Prostate gland (tissue), 2 donors: ENCODE measurements around the gene TYW5. TPM values are rescaled to one million over a fixed set of nuclear protein-coding genes. Genes with fewer than 3 reads are reported as not detected.

Experiments
- DNase-seq: peaks from one replicate; pipeline ENCODE4 v3.0.0-alpha.2; 2019; ENCODE audit warnings: low spot score
- H3K27ac ChIP-seq, 2 donors: fragments of 200-600 bp; sonication (generic); 2 replicates each; pipeline ENCODE4 v1.5.1; 2017 to 2019
- H3K27me3 ChIP-seq: fragments of 200-600 bp; sonication (generic); replicated peaks from 2 replicates; pipeline ENCODE4 v1.5.1; 2019; ENCODE audit not compliant: insufficient read depth
- H3K36me3 ChIP-seq, 2 donors: fragments of 200-600 bp; sonication (generic); 1 replicate in 1 of 2; 2 replicates in 1 of 2; pipeline versions ENCODE4 v1.5.1 to v1.8.1; 2017 to 2019
- H3K4me1 ChIP-seq: fragments of 200-600 bp; sonication (generic); replicated peaks from 2 replicates; pipeline ENCODE4 v1.5.1; 2019
- H3K4me3 ChIP-seq, 2 donors: fragments of 200-600 bp; sonication (generic); 2 replicates each; pipeline ENCODE4 v1.5.1; 2017 to 2019
- H3K9me3 ChIP-seq: fragments of 200-600 bp; sonication (generic); 2 replicates; pipeline ENCODE4 v1.5.1; 2017
- POLR2A ChIP-seq: fragments of 450-650 bp; IDR thresholded peaks from one replicate; pipeline ENCODE4 v1.6.1; 2016; ENCODE audit warnings: antibody characterized with exemption, mild to moderate bottlenecking
- POLR2AphosphoS5 ChIP-seq: sonication (generic); formaldehyde crosslinking; IDR thresholded peaks from one replicate; pipeline ENCODE4 v1.6.1; 2017; ENCODE audit warnings: antibody characterized with exemption
- WGBS: methylation state at CpG from one replicate; pipeline ENCODE4 v1.1.5; 2018; 5-methylcytosine and 5-hydroxymethylcytosine counted together
- intact Hi-C: fragments of 100-400 bp; cut with DNase I; formaldehyde crosslinking; loops from one replicate; pipeline ENCODE4 v1.14.2; 2022
- total RNA-seq, 2 donors: library from RNA; depleted of rRNA; stranded (reverse); fragments of >200 nt; gene quantifications; one replicate each; pipeline ENCODE4 v1.1.0, GENCODE V29; 2016
- TF ChIP-seq, protein P1 (sequence below), 4 experiments: fragments of 200-600 bp in 2 of 4; fragments of 450-650 bp in 2 of 4; sonication (generic) in 2 of 4; IDR thresholded peaks; 1 replicate in 3 of 4; 2 replicates in 1 of 4; pipeline ENCODE4 v1.5.1; 2016 to 2019; ENCODE audit warnings: antibody characterized with exemption in 4 of 4, mild to moderate bottlenecking in 2 of 4, moderate library complexity in 2 of 4

Gene TYW5
- total RNA-seq, 2 donors from 2014 or later: 7.3 to 7.5 TPM

DNA sequence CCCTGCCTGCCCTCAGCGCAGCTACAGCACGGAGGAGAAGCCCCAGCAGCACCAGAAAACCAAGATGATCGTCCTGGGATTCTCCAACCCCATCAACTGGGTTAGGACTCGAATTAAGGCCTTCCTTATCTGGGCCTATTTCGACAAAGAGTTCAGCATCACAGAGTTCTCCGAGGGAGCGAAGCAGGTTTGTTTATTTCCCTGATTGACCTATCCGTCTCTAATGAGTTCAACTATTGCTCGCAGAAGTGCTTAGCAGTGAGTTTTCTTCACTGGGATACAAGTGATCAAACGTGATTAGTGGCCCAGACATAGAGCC is 730 bp upstream of the TYW5 start:
- no peaks in the 10 kb centered on the region for H3K36me3 ChIP-seq
- under 1% methylated on average over 10 of the region's 10 CpGs for WGBS
- peak overlapping the region; percentile 80 to 81 for H3K27ac ChIP-seq
- TF ChIP-seq, protein P1, sequence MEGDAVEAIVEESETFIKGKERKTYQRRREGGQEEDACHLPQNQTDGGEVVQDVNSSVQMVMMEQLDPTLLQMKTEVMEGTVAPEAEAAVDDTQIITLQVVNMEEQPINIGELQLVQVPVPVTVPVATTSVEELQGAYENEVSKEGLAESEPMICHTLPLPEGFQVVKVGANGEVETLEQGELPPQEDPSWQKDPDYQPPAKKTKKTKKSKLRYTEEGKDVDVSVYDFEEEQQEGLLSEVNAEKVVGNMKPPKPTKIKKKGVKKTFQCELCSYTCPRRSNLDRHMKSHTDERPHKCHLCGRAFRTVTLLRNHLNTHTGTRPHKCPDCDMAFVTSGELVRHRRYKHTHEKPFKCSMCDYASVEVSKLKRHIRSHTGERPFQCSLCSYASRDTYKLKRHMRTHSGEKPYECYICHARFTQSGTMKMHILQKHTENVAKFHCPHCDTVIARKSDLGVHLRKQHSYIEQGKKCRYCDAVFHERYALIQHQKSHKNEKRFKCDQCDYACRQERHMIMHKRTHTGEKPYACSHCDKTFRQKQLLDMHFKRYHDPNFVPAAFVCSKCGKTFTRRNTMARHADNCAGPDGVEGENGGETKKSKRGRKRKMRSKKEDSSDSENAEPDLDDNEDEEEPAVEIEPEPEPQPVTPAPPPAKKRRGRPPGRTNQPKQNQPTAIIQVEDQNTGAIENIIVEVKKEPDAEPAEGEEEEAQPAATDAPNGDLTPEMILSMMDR (IDR thresholded peaks at IDR 0.05): no peak
- TF ChIP-seq POLR2A (no peak), POLR2AphosphoS5 (no peak)
- no peaks in the 10 kb centered on the region for H3K27me3 ChIP-seq
- no peaks in the 10 kb centered on the region for H3K4me1 ChIP-seq
- intact Hi-C loops: no loop called here
- no peak for DNase-seq
- no peaks in the 10 kb centered on the region for H3K9me3 ChIP-seq
- H3K4me3 ChIP-seq: peak overlapping the region; percentile 67 to 69

DNA sequence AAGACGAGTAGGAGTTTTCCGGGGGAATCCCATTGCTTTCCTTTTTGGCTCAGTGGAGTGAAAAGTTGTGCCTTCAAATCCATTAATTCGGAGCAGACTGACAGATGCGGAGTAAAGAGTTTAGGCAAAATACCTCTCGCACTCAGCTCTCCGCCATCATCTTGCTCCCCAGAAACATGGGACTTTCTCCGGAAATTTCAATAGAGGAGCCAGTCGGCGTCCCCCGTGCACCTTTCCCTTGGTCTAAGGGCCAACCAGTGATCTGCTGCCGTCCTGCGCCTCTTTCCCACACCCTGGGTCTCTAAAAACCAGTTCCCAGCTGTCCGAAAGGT is 318 bp downstream of the TYW5 start:
- intact Hi-C loops: no loop called here
- TF ChIP-seq, protein P1 (IDR thresholded peaks at IDR 0.05): no peak
- Histone ChIP-seq H3K27me3 (no peaks in the 10 kb centered on the region), H3K27ac (peak overlapping the region; percentile 80 to 81), H3K9me3 (no peaks in the 10 kb centered on the region), H3K36me3 (no peaks in the 10 kb centered on the region), H3K4me3 (peak overlapping the region; percentile 67 to 69), H3K4me1 (no peaks in the 10 kb centered on the region)
- DNase-seq: no peak
- 0% methylated on average over 12 of the region's 13 CpGs for WGBS

DNA sequence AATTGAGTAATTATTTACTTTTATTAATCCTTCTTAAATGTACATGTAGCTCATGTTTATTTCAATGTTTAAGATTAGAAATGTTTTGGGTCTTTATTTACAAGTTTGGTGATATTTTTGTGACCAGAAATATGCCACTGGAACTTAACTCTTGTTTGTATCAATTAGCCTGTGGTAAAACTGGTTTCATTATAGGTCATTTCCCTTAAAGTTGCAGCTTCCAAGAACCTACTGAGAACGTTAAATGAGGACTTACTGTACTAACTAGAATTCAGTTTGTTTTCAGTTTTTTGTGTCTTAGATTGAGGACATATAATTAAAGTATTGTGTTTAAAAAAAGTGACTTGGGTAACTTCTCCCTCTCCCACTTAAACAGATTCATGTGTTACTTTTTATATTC is 4.3 kb downstream of the TYW5 start:
- DNase-seq: no peak
- intact Hi-C loops: no loop called here
- no peaks in the 10 kb centered on the region for H3K4me1 ChIP-seq
- H3K4me3 ChIP-seq: no peak overlapping the region
- H3K27ac ChIP-seq: no peak overlapping the region
- H3K36me3 ChIP-seq: peaks cover 0 to 6% of the 10 kb centered on the region in 2 donors
- 66% methylated on average over 1 of the region's 1 CpG for WGBS
- TF ChIP-seq POLR2A (no peak), POLR2AphosphoS5 (no peak)
- TF ChIP-seq, protein P1 (IDR thresholded peaks at IDR 0.05): no peak
- no peaks in the 10 kb centered on the region for H3K9me3 ChIP-seq
- H3K27me3 ChIP-seq: no peaks in the 10 kb centered on the region

DNA sequence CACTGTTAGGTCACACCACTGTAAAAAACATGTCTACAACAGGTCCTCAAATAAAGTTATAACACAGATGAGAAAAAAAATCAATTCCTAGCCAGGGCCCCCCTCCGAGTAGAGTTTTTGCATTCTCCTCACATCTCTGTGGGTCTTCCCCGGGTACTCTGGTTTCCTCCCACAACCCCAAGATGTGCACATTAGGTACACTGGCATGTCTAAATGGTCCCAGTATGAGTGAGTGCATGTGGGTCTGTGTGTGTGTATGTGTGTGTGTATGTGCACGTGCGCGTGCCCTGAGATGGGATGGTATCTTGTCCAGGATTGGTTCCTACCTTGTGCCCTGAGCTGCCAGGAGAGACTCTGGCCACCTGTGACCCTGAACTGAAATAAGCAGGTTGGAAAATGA is 4.9 kb downstream of the TYW5 start:
- peaks cover 0 to 6% of the 10 kb centered on the region in 2 donors for H3K36me3 ChIP-seq
- intact Hi-C loops: no loop called here
- no peak for DNase-seq
- no peak overlapping the region for H3K4me3 ChIP-seq
- no peaks in the 10 kb centered on the region for H3K9me3 ChIP-seq
- TF ChIP-seq POLR2AphosphoS5: no peak
- no peak for TF ChIP-seq POLR2A
- TF ChIP-seq, protein P1 (IDR thresholded peaks at IDR 0.05): no peak
- H3K27me3 ChIP-seq: no peaks in the 10 kb centered on the region
- no peaks in the 10 kb centered on the region for H3K4me1 ChIP-seq
- 92% methylated on average over 5 of the region's 5 CpGs for WGBS
- no peak overlapping the region for H3K27ac ChIP-seq

DNA sequence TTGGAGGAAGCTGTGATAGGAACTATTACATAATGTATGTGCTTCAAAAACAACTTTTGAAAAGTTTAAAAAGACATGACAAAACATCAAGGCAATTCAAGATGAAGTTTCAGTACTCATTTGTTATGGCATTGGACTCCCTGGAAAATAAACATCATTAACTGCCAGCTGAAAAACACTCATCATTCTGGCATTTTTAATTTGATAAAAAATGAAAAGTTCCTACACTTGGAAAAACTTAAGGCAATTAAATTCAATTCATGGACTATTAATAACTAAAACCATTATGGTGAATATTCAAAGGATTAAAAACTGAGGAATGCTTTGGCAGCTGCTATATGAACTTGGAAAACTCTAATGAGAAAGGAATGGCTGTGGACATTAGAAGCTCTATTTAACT is 8.5 kb downstream of the TYW5 start:
- Histone ChIP-seq H3K9me3 (no peaks in the 10 kb centered on the region), H3K36me3 (peaks cover 0 to 6% of the 10 kb centered on the region in 2 donors), H3K27ac (no peak overlapping the region), H3K27me3 (no peaks in the 10 kb centered on the region), H3K4me1 (no peaks in the 10 kb centered on the region), H3K4me3 (no peak overlapping the region)
- no peak for DNase-seq
- intact Hi-C loops: no loop called here
- TF ChIP-seq POLR2AphosphoS5 (no peak), POLR2A (no peak)
- TF ChIP-seq, protein P1 (IDR thresholded peaks at IDR 0.05): no peak
